H1 (cell line): Measurements from ENCODE around the gene DYNC1I1. TPM values are rescaled to one million over a fixed set of nuclear protein-coding genes. Genes with fewer than 3 reads are reported as not detected.

Experiments used
- CTCF ChIA-PET: fragments of 300-600 bp; sonication (Branson Sonifier 250); formaldehyde crosslinking; loops from one replicate; lab custom pipeline; 2021; ENCODE audit not compliant: partially characterized antibody; lab: Charles Lee
- POLR2A ChIA-PET: fragments of 300-600 bp; sonication (Branson Sonifier 250); formaldehyde crosslinking; loops from one replicate; lab custom pipeline; 2021; ENCODE audit warnings: inconsistent platforms; ENCODE audit not compliant: partially characterized antibody; lab: Charles Lee
- DNase-seq, 2 experiments: peaks; one replicate each; pipeline versions ENCODE4 v3.0.0 to v3.0.0-alpha.2; 2010 to 2022; ENCODE audit warnings: low spot score in 2 of 2, low read depth in 1 of 2, mixed read lengths in 1 of 2
- FAIRE-seq: peaks from 2 replicates; lab custom pipeline; 2011; peaks lifted over from hg19 to GRCh38; lab: Jason Lieb, UNC
- H2AFZ ChIP-seq: 2 replicates; pipeline ENCODE4 v1.8.1; 2012; ENCODE audit warnings: low read length, inconsistent platforms
- H2AK5ac ChIP-seq: 2 replicates; pipeline ENCODE4 v1.6.1; 2013; ENCODE audit warnings: low read depth, low read length
- H2BK120ac ChIP-seq: replicated peaks from 2 replicates; pipeline ENCODE3; 2013; ENCODE audit warnings: low read depth, low read length, inconsistent platforms
- H2BK12ac ChIP-seq: 2 replicates; pipeline ENCODE4 v1.6.1; 2013; ENCODE audit warnings: low read depth, low read length
- H2BK15ac ChIP-seq: 2 replicates; pipeline ENCODE4 v1.6.1; 2013; ENCODE audit warnings: low read length
- H2BK20ac ChIP-seq: 2 replicates; pipeline ENCODE4 v1.6.1; 2013; ENCODE audit warnings: low read length
- H2BK5ac ChIP-seq: 2 replicates; pipeline ENCODE4 v1.6.1; 2013; ENCODE audit warnings: low read depth, low read length
- H3K14ac ChIP-seq: 2 replicates; pipeline ENCODE4 v1.6.1; 2013; ENCODE audit warnings: inconsistent platforms; ENCODE audit not compliant: insufficient read length
- H3K18ac ChIP-seq: 2 replicates; pipeline ENCODE4 v1.6.1; 2013; ENCODE audit warnings: low read length; ENCODE audit errors: extremely low read depth
- H3K23ac ChIP-seq: 2 replicates; pipeline ENCODE4 v1.6.1; 2013; ENCODE audit warnings: inconsistent platforms; ENCODE audit not compliant: insufficient read length
- H3K23me2 ChIP-seq: 2 replicates; pipeline ENCODE4 v1.6.1; 2013; ENCODE audit warnings: low read depth, low read length
- H3K27ac ChIP-seq: 2 replicates; pipeline ENCODE4 v1.6.1; 2011; ENCODE audit warnings: low read depth, low read length, inconsistent platforms
- H3K27me3 ChIP-seq, 4 experiments: replicated peaks in 1 of 4; 1 replicate in 1 of 4; 2 replicates in 3 of 4; pipeline versions ENCODE4 v1.6.1 to v1.8.1; 2011 to 2013; ENCODE audit warnings: low read length in 3 of 4, mild to moderate bottlenecking in 3 of 4, inconsistent platforms in 2 of 4, mixed read lengths in 2 of 4, moderate library complexity in 1 of 4; ENCODE audit not compliant: control insufficient read depth in 3 of 4, insufficient read depth in 3 of 4; ENCODE audit errors: extremely low read depth in 1 of 4
- H3K36me3 ChIP-seq, 4 experiments: 2 replicates each; pipeline versions ENCODE4 v1.6.1 to v1.8.1; 2011 to 2013; ENCODE audit warnings: mild to moderate bottlenecking in 4 of 4, low read length in 3 of 4, moderate library complexity in 2 of 4, control low read depth in 1 of 4, inconsistent platforms in 1 of 4; ENCODE audit not compliant: insufficient read depth in 4 of 4, control insufficient read depth in 2 of 4
- H3K4ac ChIP-seq: replicated peaks from 2 replicates; pipeline ENCODE3; 2013; ENCODE audit warnings: low read length, low read depth, mixed read lengths, inconsistent platforms; ENCODE audit not compliant: insufficient read length
- H3K4me1 ChIP-seq, 4 experiments: replicated peaks in 1 of 4; 1 replicate in 1 of 4; 2 replicates in 3 of 4; pipeline versions ENCODE4 v1.6.1 to v1.8.1; 2011 to 2013; ENCODE audit warnings: low read length in 3 of 4, inconsistent platforms in 2 of 4, mixed read lengths in 1 of 4; ENCODE audit not compliant: insufficient read depth in 4 of 4, control insufficient read depth in 3 of 4
- H3K4me2 ChIP-seq, 2 experiments: 2 replicates each; pipeline versions ENCODE4 v1.6.1 to v1.8.1; 2011 to 2013; ENCODE audit warnings: low read depth in 2 of 2, low read length in 2 of 2, control low read depth in 1 of 2, inconsistent platforms in 1 of 2, mild to moderate bottlenecking in 1 of 2; ENCODE audit not compliant: insufficient read depth in 1 of 2
- H3K4me3 ChIP-seq, 4 experiments: fragments of 200-600, 300-600 bp in 1 of 4; sonication (generic), shearing (Covaris generic), sonication (Bioruptor Twin) in 1 of 4; 2 replicates each; pipeline versions ENCODE4 v1.5.1 to v1.8.1; 2011 to 2016; ENCODE audit warnings: low read length in 4 of 4, low read depth in 3 of 4, control low read depth in 2 of 4, inconsistent platforms in 2 of 4, mild to moderate bottlenecking in 2 of 4, mixed read lengths in 1 of 4, moderate library complexity in 1 of 4; ENCODE audit not compliant: insufficient read depth in 2 of 4; ENCODE audit errors: extremely low read depth in 1 of 4
- H3K56ac ChIP-seq: replicated peaks from 2 replicates; pipeline ENCODE3; 2013; ENCODE audit warnings: low read depth, mild to moderate bottlenecking, mixed read lengths, low read length, inconsistent platforms; ENCODE audit not compliant: insufficient read length
- H3K79me1 ChIP-seq: 2 replicates; pipeline ENCODE4 v1.6.1; 2013; ENCODE audit warnings: low read depth, low read length, control low read depth
- H3K79me2 ChIP-seq, 2 experiments: 2 replicates each; pipeline versions ENCODE4 v1.6.1 to v1.8.1; 2012 to 2013; ENCODE audit warnings: low read length in 2 of 2, mild to moderate bottlenecking in 2 of 2, inconsistent platforms in 1 of 2; ENCODE audit not compliant: insufficient read depth in 2 of 2, control insufficient read depth in 1 of 2
- H3K9ac ChIP-seq, 4 experiments: replicated peaks in 1 of 4; 1 replicate in 1 of 4; 2 replicates in 3 of 4; pipeline versions ENCODE4 v1.6.1 to v1.8.1; 2011 to 2013; ENCODE audit warnings: low read depth in 3 of 4, low read length in 3 of 4, control low read depth in 2 of 4, mild to moderate bottlenecking in 2 of 4, moderate library complexity in 2 of 4, inconsistent platforms in 1 of 4; ENCODE audit errors: extremely low read depth in 1 of 4
- H3K9me3 ChIP-seq, 2 experiments: 2 replicates each; pipeline versions ENCODE4 v1.6.1 to v1.8.1; 2012 to 2013; ENCODE audit warnings: mild to moderate bottlenecking in 2 of 2, moderate library complexity in 2 of 2, control low read depth in 1 of 2, inconsistent platforms in 1 of 2, low read depth in 1 of 2, low read length in 1 of 2, mixed read lengths in 1 of 2; ENCODE audit not compliant: insufficient read depth in 2 of 2
- H4K20me1 ChIP-seq, 2 experiments: replicated peaks in 1 of 2; 2 replicates each; pipeline versions ENCODE3 to v1.8.1; 2011 to 2013; ENCODE audit warnings: inconsistent platforms in 2 of 2, low read length in 2 of 2, mild to moderate bottlenecking in 1 of 2; ENCODE audit not compliant: insufficient read depth in 2 of 2, control insufficient read depth in 1 of 2
- H4K5ac ChIP-seq: 2 replicates; pipeline ENCODE4 v1.6.1; 2013; ENCODE audit warnings: low read length, low read depth, mixed read lengths, inconsistent platforms; ENCODE audit not compliant: insufficient read length
- H4K8ac ChIP-seq: 2 replicates; pipeline ENCODE4 v1.8.0; 2013; ENCODE audit warnings: mild to moderate bottlenecking, moderate library complexity, low read length, inconsistent platforms; ENCODE audit not compliant: insufficient read depth; ENCODE audit errors: extremely low read depth
- H4K91ac ChIP-seq: replicated peaks from 2 replicates; pipeline ENCODE3; 2013; ENCODE audit warnings: low read length, mixed read lengths, inconsistent platforms; ENCODE audit not compliant: insufficient read length
- ATF3 ChIP-seq: IDR thresholded peaks from 2 replicates; pipeline ENCODE4 v1.6.1; 2011; ENCODE audit warnings: low read depth, mild to moderate bottlenecking, low read length; ENCODE audit not compliant: insufficient read depth
- BCL11A ChIP-seq, 2 experiments: IDR thresholded peaks; one replicate each; pipeline ENCODE4 v1.6.1; 2011; ENCODE audit warnings: low read depth in 2 of 2, low read length in 2 of 2, mild to moderate bottlenecking in 2 of 2
- CREB1 ChIP-seq: IDR thresholded peaks from 2 replicates; pipeline ENCODE4 v1.6.1; 2012; ENCODE audit warnings: inconsistent platforms
- EP300 ChIP-seq, 2 experiments: IDR thresholded peaks; 1 replicate in 1 of 2; 2 replicates in 1 of 2; pipeline ENCODE4 v1.6.1; 2011 to 2012; ENCODE audit warnings: low read depth in 2 of 2, low read length in 2 of 2, mild to moderate bottlenecking in 2 of 2, borderline replicate concordance in 1 of 2, inconsistent platforms in 1 of 2, moderate library complexity in 1 of 2
- GTF2F1 ChIP-seq: IDR thresholded peaks from 2 replicates; pipeline ENCODE4 v1.6.1; 2012; ENCODE audit warnings: low read depth, low read length, improper control_type of control experiment, borderline replicate concordance
- HDAC2 ChIP-seq, 2 experiments: fragments of 300-600 bp in 1 of 2; sonication (generic) in 1 of 2; IDR thresholded peaks; 2 replicates each; pipeline ENCODE4 v1.6.1; 2011 to 2012; ENCODE audit warnings: low read depth in 2 of 2, low read length in 2 of 2, mild to moderate bottlenecking in 2 of 2, moderate library complexity in 2 of 2, borderline replicate concordance in 1 of 2, inconsistent platforms in 1 of 2
- KDM5A ChIP-seq: fragments of 200-600 bp; IDR thresholded peaks from 2 replicates; pipeline ENCODE4 v1.7.1; 2012; ENCODE audit warnings: mild to moderate bottlenecking, low read length, inconsistent platforms, mixed read lengths
- PHF8 ChIP-seq: fragments of 200-600 bp; sonication (generic); conservative IDR thresholded peaks from 2 replicates; pipeline ENCODE4 v1.7.1; 2012; ENCODE audit warnings: low read depth, mild to moderate bottlenecking, inconsistent platforms, low read length, moderate library complexity
- SIX5 ChIP-seq: IDR thresholded peaks from 2 replicates; pipeline ENCODE4 v1.6.1; 2011; ENCODE audit warnings: mild to moderate bottlenecking, low read depth, low read length
- TCF12 ChIP-seq: IDR thresholded peaks from 2 replicates; pipeline ENCODE4 v1.6.1; 2011; ENCODE audit warnings: low read depth, mild to moderate bottlenecking, low read length
- WGBS, 2 experiments: shearing (Covaris generic) in 1 of 2; methylation state at CpG; one replicate each; pipeline versions ENCODE4 v1.1.6 to v1.1.7; 2013 to 2015; ENCODE audit warnings: low lambda C conversion rate in 2 of 2, mixed read lengths in 2 of 2, inconsistent platforms in 1 of 2, low coverage in 1 of 2, missing lambda C conversion rate in 1 of 2; ENCODE audit not compliant: insufficient replicate concordance in 2 of 2, insufficient coverage in 1 of 2, insufficient read length in 1 of 2; ENCODE audit errors: extremely low coverage in 1 of 2, missing lambda C conversion rate in 1 of 2; 5-methylcytosine and 5-hydroxymethylcytosine counted together
- polyA plus RNA-seq, 7 experiments: library from polyadenylated mRNA; depleted of rRNA in 3 of 7; stranded (reverse) in 5 of 7; unstranded in 2 of 7; fragments of >200 nt in 5 of 7; fragments of 200-250 nt in 2 of 7; gene quantifications; 1 replicate in 5 of 7; 2 replicates in 1 of 7; 4 replicates in 1 of 7; pipeline versions ENCODE4 v1.2.1 to v1.2.3, GENCODE V29; 2011 to 2013; ENCODE audit warnings: missing spikeins in 2 of 7, mixed read lengths in 2 of 7
- total RNA-seq: library from RNA; stranded (reverse); fragmentation: NEBNext Ultra II Directional; extraction: Animal tissue kit (Norgen Biotek cat#: 25700); gene quantifications from 2 replicates; pipeline ENCODE4 v1.2.1, GENCODE V29; 2021

The DYNC1I1 gene
- total and polyA plus RNA-seq, 2 of the 8 experiments (the other 6 are each of a cell fraction or from before 2014, with no cell fraction given) = 0.45 to 0.58 TPM

- H2AK5ac ChIP-seq = no peak overlapping the region
- CTCF ChIA-PET = interaction anchor here (5.1 kb wide), 1 partner anchor 23 kb away, joined by 28 read pairs; no protein-coding TSS in a partner anchor
- H3K4me2 ChIP-seq = no peak overlapping the region
- H2AFZ ChIP-seq = no peak overlapping the region; the same call in 1 of the 2 replicates
- no peaks in the 10 kb centered on the region for H3K79me1 ChIP-seq
- no peak overlapping the region for H3K18ac ChIP-seq
- DNase-seq = no peak
- H4K5ac ChIP-seq = no peak overlapping the region
- H4K91ac ChIP-seq = no peak overlapping the region
- 88% methylated on average over 6 of the region's 6 CpGs; no CpG with 5 or more reads in 1 of the 2 experiments for WGBS, 2 experiments
- no peak overlapping the region for H2BK20ac ChIP-seq
- TF ChIP-seq ATF3 (no peak), KDM5A (no peak), HDAC2 (IDR thresholded peaks at IDR 0.05; ENCODE audit: borderline replicate concordance in 1 of 2, low read depth in 2 of 2, low read length in 2 of 2) (no peak), SIX5 (no peak), CREB1 (no peak), BCL11A (IDR thresholded peaks at IDR 0.05; ENCODE audit: low read depth in 2 of 2, low read length in 2 of 2) (no peak), GTF2F1 (no peak), PHF8 (no peak), EP300 (IDR thresholded peaks at IDR 0.05; ENCODE audit: borderline replicate concordance in 1 of 2, low read depth in 2 of 2, low read length in 2 of 2) (no peak), TCF12 (no peak)
- TF ChIP-seq, all 59 proteins: peak for 0
- no peak overlapping the region for H3K23ac ChIP-seq
- no peaks in the 10 kb centered on the region for H3K9me3 ChIP-seq
- no peak overlapping the region for H3K14ac ChIP-seq
- no peaks in the 10 kb centered on the region for H3K79me2 ChIP-seq
- H3K4me1 ChIP-seq = no peaks in the 10 kb centered on the region; a peak in 1 of 7 replicates
- POLR2A ChIA-PET = no interaction called here
- no peak overlapping the region for H3K27ac ChIP-seq
- H3K9ac ChIP-seq = no peak overlapping the region
- no peak overlapping the region for H2BK5ac ChIP-seq
- no peak overlapping the region for H2BK15ac ChIP-seq
- H3K56ac ChIP-seq = no peak overlapping the region
- H2BK120ac ChIP-seq = no peak overlapping the region
- H3K36me3 ChIP-seq = no peaks in the 10 kb centered on the region
- no peak overlapping the region for H4K8ac ChIP-seq
- H3K4me3 ChIP-seq = no peak overlapping the region
- no peaks in the 10 kb centered on the region for H3K27me3 ChIP-seq
- no peaks in the 10 kb centered on the region for H3K23me2 ChIP-seq
- no peaks in the 10 kb centered on the region for H4K20me1 ChIP-seq
- no peak overlapping the region for H3K4ac ChIP-seq
- no peak overlapping the region for H2BK12ac ChIP-seq
- no peak for FAIRE-seq
Measured at GRCh38 chr7:95817866-95818640, 45.7 kb downstream of the DYNC1I1 start.
